ENCODE data around the gene KRT1.

DNA sequence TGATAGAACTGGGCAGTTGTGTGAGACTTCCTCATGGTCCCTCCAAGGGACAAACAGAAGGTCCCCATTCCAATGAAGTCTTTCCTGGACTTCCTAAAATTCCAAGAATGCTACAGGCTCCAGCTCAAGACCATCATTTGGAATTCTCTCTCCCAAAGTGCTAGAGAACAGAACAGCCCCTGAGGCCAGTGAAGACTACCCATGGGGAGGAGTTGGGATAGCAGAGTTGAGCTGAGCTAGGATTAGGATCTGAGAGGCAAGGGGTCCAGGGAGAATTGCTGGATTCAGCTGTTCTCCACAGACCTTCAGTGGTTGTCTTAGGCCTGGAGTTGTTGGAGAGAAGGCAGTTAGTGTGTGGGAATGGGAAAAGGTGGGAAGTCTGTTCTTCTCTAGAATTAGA, 10.8 kb downstream of the KRT1 start:
- no peak for TF ChIP-seq EP300 (conservative IDR thresholded peaks at IDR 0.05; ENCODE audit: poor library complexity, severe bottlenecking)
- TF ChIP-seq, protein P1, sequence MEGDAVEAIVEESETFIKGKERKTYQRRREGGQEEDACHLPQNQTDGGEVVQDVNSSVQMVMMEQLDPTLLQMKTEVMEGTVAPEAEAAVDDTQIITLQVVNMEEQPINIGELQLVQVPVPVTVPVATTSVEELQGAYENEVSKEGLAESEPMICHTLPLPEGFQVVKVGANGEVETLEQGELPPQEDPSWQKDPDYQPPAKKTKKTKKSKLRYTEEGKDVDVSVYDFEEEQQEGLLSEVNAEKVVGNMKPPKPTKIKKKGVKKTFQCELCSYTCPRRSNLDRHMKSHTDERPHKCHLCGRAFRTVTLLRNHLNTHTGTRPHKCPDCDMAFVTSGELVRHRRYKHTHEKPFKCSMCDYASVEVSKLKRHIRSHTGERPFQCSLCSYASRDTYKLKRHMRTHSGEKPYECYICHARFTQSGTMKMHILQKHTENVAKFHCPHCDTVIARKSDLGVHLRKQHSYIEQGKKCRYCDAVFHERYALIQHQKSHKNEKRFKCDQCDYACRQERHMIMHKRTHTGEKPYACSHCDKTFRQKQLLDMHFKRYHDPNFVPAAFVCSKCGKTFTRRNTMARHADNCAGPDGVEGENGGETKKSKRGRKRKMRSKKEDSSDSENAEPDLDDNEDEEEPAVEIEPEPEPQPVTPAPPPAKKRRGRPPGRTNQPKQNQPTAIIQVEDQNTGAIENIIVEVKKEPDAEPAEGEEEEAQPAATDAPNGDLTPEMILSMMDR (IDR thresholded peaks at IDR 0.05; ENCODE audit: poor library complexity, severe bottlenecking) = no peak
- TF ChIP-seq POLR2AphosphoS5 (IDR thresholded peaks at IDR 0.05) = no peak
- no peak for TF ChIP-seq TAF1 (IDR thresholded peaks at IDR 0.05; ENCODE audit: low read depth)
- no peak for TF ChIP-seq EZH2 (IDR thresholded peaks at IDR 0.05; ENCODE audit: borderline replicate concordance, insufficient read depth, low read length, poor library complexity, severe bottlenecking)

Measured in neural cell (in vitro differentiated cells).